ENCODE results near the gene ALPG.

- no peak for TF ChIP-seq POLR2A (IDR thresholded peaks at IDR 0.05)
- TF ChIP-seq, protein P1, sequence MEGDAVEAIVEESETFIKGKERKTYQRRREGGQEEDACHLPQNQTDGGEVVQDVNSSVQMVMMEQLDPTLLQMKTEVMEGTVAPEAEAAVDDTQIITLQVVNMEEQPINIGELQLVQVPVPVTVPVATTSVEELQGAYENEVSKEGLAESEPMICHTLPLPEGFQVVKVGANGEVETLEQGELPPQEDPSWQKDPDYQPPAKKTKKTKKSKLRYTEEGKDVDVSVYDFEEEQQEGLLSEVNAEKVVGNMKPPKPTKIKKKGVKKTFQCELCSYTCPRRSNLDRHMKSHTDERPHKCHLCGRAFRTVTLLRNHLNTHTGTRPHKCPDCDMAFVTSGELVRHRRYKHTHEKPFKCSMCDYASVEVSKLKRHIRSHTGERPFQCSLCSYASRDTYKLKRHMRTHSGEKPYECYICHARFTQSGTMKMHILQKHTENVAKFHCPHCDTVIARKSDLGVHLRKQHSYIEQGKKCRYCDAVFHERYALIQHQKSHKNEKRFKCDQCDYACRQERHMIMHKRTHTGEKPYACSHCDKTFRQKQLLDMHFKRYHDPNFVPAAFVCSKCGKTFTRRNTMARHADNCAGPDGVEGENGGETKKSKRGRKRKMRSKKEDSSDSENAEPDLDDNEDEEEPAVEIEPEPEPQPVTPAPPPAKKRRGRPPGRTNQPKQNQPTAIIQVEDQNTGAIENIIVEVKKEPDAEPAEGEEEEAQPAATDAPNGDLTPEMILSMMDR (IDR thresholded peaks at IDR 0.05): no peak
Measured at GRCh38 chr2:232449964-232450363, 43.3 kb downstream of the ALPG start.
